Activated naive CD4-positive, alpha-beta T cell treated with anti-CD3 and anti-CD28 coated beads, Interleukin-2, amount 10 ng/mL, durations not matched to agents 7 days and 5 days (primary cell): Measurements from ENCODE around the gene ARVCF.

Source experiments
- CTCF ChIA-PET: fragments of 350-600 bp; sonication (Branson Sonifier 250); formaldehyde crosslinking; loops from one replicate; lab custom pipeline; 2021; ENCODE audit warnings: antibody characterized with exemption; lab: Charles Lee
- DNase-seq: peaks from one replicate; pipeline ENCODE4 v3.0.0-alpha.2; 2020
- H3K27ac Mint-ChIP-seq: one replicate; pipeline ENCODE4 v1.8.0; 2021; ENCODE audit warnings: mild to moderate bottlenecking, moderate library complexity, mixed read lengths
- H3K27me3 Mint-ChIP-seq: one replicate; pipeline ENCODE4 v1.8.0; 2021; ENCODE audit warnings: mild to moderate bottlenecking, mixed read lengths
- H3K36me3 Mint-ChIP-seq: one replicate; pipeline ENCODE4 v1.8.0; 2021; ENCODE audit warnings: mixed read lengths
- H3K4me1 Mint-ChIP-seq: one replicate; pipeline ENCODE4 v1.8.0; 2021; ENCODE audit warnings: mixed read lengths
- H3K4me3 Mint-ChIP-seq: one replicate; pipeline ENCODE4 v1.8.0; 2021; ENCODE audit warnings: mild to moderate bottlenecking, moderate library complexity, mixed read lengths
- H3K9me3 Mint-ChIP-seq: one replicate; pipeline ENCODE4 v1.8.0; 2021; ENCODE audit warnings: mixed read lengths

ARVCF gene

GRCh38 chr22:19981171-19981960 lies 35.3 kb downstream of the ARVCF start:
- CTCF ChIA-PET: interaction anchor here (2.0 kb wide), 1 partner anchor 11 kb away, joined by 5 read pairs; no protein-coding TSS in a partner anchor
- Mint-ChIP-seq H3K27ac (no peak overlapping the region), H3K4me1 (peaks cover 2% of the 10 kb centered on the region), H3K36me3 (no peaks in the 10 kb centered on the region), H3K27me3 (peaks cover 22% of the 10 kb centered on the region), H3K9me3 (no peaks in the 10 kb centered on the region), H3K4me3 (no peak overlapping the region)
- DNase-seq: no peak

DNA sequence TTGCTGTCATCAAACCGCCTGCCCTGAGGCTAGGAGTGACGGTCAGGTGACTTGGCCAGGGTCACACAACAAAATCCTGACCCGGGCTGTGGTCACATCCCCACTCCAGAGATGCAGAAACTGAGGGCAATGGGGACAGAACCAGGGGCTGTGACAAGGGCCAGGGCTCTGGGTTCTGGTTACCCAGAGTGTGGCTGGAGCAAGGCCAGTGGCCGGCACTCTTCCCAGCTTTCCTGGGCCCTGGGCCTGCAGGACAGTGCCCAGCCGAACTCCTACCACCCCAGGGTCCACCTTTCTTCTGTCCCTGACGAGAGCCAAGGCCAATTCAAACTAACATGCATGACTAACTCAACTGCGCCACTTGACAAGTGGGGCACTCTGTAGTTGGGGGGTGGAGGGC lies 35.9 kb downstream of the ARVCF start:
- Mint-ChIP-seq H3K9me3 (no peaks in the 10 kb centered on the region), H3K4me1 (no peaks in the 10 kb centered on the region), H3K36me3 (no peaks in the 10 kb centered on the region), H3K4me3 (no peak overlapping the region), H3K27me3 (peaks cover 17% of the 10 kb centered on the region), H3K27ac (no peak overlapping the region)
- CTCF ChIA-PET: interaction anchor here (2.0 kb wide), 1 partner anchor 10 kb away, joined by 5 read pairs; no protein-coding TSS in a partner anchor
- DNase-seq: no peak

- Mint-ChIP-seq H3K4me1 (peaks cover 6% of the 10 kb centered on the region), H3K36me3 (no peaks in the 10 kb centered on the region), H3K27ac (no peak overlapping the region), H3K9me3 (no peaks in the 10 kb centered on the region), H3K4me3 (no peak overlapping the region), H3K27me3 (peaks cover 8% of the 10 kb centered on the region)
- CTCF ChIA-PET: no interaction called here
- DNase-seq: no peak
Observed at GRCh38 chr22:19979712-19980493, 36.7 kb downstream of the ARVCF start.

DNA sequence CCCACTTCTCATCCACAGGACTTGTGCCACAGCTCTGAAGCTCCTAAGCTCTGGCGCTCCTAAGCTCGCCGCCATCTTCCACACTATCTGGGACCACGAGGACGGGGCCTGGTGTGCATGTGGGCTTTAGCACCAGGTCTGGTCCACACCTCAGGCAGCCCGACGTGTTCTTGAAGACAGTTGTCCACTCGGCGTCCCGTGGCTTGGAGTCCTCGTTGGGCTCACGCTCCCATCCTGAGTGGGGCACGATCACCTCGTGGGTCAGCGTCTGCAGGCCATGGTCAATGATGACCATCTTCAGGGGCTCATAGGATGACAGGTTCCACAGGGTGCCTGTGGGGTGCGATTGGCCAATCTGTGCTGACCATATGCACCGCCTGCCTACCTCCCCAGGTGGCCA lies 37.9 kb downstream of the ARVCF start:
- Mint-ChIP-seq H3K27ac (no peak overlapping the region), H3K36me3 (no peaks in the 10 kb centered on the region), H3K4me1 (peaks cover 7% of the 10 kb centered on the region), H3K9me3 (no peaks in the 10 kb centered on the region), H3K4me3 (no peak overlapping the region), H3K27me3 (peaks cover 6% of the 10 kb centered on the region)
- CTCF ChIA-PET: no interaction called here
- DNase-seq: no peak

DNA sequence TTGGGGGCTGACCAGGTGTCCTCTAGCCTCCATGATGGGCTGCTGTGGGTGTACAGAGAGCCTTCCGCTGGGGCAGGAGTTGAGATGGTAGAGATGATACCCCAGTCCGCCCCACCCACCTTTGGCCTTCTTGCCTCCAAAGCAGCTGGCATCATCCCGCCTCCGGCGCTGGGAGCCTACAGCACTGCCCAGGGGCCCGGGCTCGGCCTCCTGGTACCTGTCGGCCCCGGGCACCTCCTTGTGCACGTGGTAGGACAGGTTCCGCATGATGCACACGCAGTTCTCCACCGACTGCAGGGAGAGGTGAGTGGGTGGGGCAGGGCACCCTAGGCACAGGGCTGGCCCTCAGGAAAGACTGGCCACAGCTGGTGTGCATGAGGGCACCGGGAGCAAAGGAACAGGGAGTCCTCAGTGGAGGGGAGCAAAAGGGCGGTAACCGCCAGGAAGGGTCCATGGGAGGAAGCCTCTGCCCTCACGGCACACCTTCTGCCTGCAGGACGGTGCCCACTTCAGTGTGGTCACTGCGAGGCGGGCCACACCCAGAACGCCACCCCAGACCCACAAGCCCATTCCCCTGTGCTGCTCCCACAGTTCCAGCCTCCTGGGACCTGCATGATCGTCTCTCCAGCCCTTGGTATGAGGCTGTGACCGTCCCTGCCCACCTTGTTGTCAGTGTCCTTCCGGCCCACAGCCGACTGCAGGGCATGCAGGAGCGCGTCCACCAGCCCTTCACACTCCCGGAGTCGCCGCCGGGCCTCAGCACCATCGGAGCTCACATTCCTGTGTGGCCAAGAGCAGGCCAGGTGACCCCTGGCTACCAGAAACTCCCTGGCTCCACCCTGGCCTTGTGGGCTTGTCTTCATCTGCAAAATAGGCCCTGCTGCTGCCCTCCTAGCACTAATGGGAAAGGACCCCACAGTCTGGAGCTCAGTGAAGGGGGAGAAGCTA lies 39.1 kb downstream of the ARVCF start:
- H3K27ac Mint-ChIP-seq: no peak overlapping the region
- CTCF ChIA-PET: no interaction called here
- peaks cover 7% of the 10 kb centered on the region for H3K4me1 Mint-ChIP-seq

DNA sequence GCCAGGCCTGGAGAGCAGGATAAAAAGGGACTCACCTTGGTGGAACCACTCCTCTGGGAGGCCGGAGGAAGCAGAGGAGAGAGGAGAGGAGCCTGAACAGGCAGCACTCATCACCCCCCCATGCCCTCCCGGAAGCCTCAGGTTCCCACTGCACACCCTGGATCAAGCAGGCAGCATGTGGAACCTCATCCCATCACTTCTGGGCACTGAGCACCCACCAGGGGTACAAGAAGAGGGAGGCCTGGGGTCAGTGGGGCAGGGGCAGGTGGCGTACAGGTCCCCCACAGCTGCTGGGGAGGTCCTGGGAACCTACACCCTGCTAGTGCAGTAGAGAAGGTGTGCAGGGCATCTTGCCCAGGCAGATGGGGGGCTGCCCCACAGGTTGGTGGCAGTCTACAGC lies 40.0 kb downstream of the ARVCF start:
- peaks cover 7% of the 10 kb centered on the region for H3K4me1 Mint-ChIP-seq
- no peak for DNase-seq
- no peak overlapping the region for H3K4me3 Mint-ChIP-seq
- H3K36me3 Mint-ChIP-seq: no peaks in the 10 kb centered on the region
- no peaks in the 10 kb centered on the region for H3K9me3 Mint-ChIP-seq
- peaks cover 6% of the 10 kb centered on the region for H3K27me3 Mint-ChIP-seq
- H3K27ac Mint-ChIP-seq: no peak overlapping the region
- CTCF ChIA-PET: no interaction called here

More for the DNA sequence above, 39.1 kb downstream of the ARVCF start:
- Mint-ChIP-seq H3K36me3 (no peaks in the 10 kb centered on the region), H3K9me3 (no peaks in the 10 kb centered on the region), H3K27me3 (peaks cover 6% of the 10 kb centered on the region), H3K4me3 (no peak overlapping the region)
- DNase-seq: no peak

GRCh38 chr22:19975707-19976035 lies 41.0 kb downstream of the ARVCF start:
- CTCF ChIA-PET: interaction anchor here (1.6 kb wide), 1 partner anchor 8 kb away, joined by 5 read pairs; no protein-coding TSS in a partner anchor
- H3K9me3 Mint-ChIP-seq: no peaks in the 10 kb centered on the region
- DNase-seq: no peak
- peaks cover 6% of the 10 kb centered on the region for H3K27me3 Mint-ChIP-seq
- no peak overlapping the region for H3K27ac Mint-ChIP-seq
- no peak overlapping the region for H3K4me3 Mint-ChIP-seq
- peaks cover 14% of the 10 kb centered on the region for H3K4me1 Mint-ChIP-seq
- no peaks in the 10 kb centered on the region for H3K36me3 Mint-ChIP-seq

DNA sequence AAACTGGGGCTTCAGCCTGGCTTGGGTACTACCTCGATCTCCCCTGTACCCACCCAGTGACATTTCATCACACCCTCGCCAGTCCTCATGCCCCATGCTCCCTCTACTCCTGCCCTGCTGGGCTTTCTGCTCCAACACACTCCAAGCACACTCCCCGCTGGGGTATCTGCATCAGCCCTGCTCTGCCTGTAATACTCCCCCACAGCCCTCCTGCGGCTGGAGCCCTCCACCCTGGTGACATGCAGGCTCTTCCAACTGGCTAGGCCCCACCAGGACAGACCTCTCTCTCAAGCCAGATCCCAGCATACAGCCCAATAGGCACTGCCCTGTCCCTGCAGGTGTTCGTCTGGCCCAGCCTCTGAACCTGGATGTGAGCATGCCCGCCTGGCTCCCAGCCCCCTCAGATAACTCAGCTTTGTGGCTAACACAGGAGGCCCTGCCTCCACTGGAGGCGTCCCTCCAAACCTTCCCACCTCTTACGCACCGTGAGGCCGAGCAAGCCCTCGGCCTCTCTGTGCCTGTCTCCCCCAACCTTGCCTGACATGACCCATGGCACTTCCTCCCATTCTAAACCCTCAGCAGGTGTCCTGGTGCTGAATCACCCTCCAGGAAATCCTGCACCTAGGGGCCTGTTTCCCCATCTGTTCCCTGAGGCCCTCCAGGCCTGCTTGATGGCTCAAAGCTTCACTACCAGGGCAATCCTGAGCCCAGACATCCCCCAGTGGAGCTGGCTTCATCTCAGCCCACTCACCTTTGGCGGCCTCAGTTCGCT lies 41.5 kb downstream of the ARVCF start:
- Mint-ChIP-seq H3K9me3 (no peaks in the 10 kb centered on the region), H3K27ac (peak overlapping the region; percentile 53), H3K4me1 (peaks cover 15% of the 10 kb centered on the region), H3K27me3 (peaks cover 6% of the 10 kb centered on the region), H3K4me3 (no peak overlapping the region), H3K36me3 (no peaks in the 10 kb centered on the region)
- CTCF ChIA-PET: interaction anchor here (1.0 to 1.6 kb wide), 2 partner anchors 9 kb away, joined by 3 to 5 read pairs; no protein-coding TSS in a partner anchor
- DNase-seq: no peak

DNA sequence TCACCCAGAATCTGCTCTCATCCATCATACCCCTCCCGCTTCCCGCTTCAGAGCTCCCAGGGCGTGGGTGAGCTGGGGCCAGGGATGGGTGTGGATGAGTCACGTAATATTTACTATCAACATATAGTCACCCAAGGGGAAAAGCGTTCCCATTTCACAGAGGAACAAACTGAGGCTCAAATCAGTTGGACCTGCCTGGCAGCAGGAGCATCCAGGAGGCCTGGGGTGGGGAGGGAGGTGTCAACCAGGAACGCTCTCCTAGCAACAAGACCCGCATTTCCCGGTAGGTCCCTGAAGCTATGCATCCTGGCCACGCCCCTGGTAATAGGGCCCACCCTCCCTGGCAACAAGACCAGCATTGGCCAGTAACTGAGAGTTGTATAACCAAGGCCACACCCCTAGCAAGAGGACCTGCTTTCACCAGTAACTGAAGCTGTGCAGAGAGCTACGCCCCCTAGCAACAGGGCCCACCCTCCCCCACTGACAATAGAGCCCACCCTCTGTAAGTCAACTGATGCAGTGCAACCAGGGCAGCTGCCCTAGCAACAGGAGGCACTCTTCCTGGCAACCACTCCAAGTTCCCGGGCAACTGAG lies 42.3 kb downstream of the ARVCF start:
- H3K27ac Mint-ChIP-seq: no peak overlapping the region
- peak; percentile 49 for DNase-seq
- no peak overlapping the region for H3K4me3 Mint-ChIP-seq
- no peaks in the 10 kb centered on the region for H3K9me3 Mint-ChIP-seq
- H3K36me3 Mint-ChIP-seq: peaks cover 1% of the 10 kb centered on the region
- H3K27me3 Mint-ChIP-seq: peaks cover 6% of the 10 kb centered on the region
- CTCF ChIA-PET: interaction anchor here (0.6 to 1.6 kb wide), 4 partner anchors 9 to 484 kb away, joined by 3 to 5 read pairs (median 4); no protein-coding TSS in a partner anchor
- peaks cover 15% of the 10 kb centered on the region for H3K4me1 Mint-ChIP-seq

GRCh38 chr22:19973551-19974267 lies 42.9 kb downstream of the ARVCF start:
- Mint-ChIP-seq H3K9me3 (no peaks in the 10 kb centered on the region), H3K4me3 (no peak overlapping the region), H3K27ac (no peak overlapping the region), H3K4me1 (peaks cover 15% of the 10 kb centered on the region), H3K27me3 (peaks cover 6% of the 10 kb centered on the region), H3K36me3 (peaks cover 2% of the 10 kb centered on the region)
- CTCF ChIA-PET: interaction anchor here (0.6 to 4.4 kb wide), 6 partner anchors 8 to 485 kb away, joined by 3 to 28 read pairs (median 6); no protein-coding TSS in a partner anchor
- no peak for DNase-seq

- H3K4me3 Mint-ChIP-seq: no peak overlapping the region
- H3K27me3 Mint-ChIP-seq: peaks cover 6% of the 10 kb centered on the region
- peaks cover 2% of the 10 kb centered on the region for H3K36me3 Mint-ChIP-seq
- no peak overlapping the region for H3K27ac Mint-ChIP-seq
- H3K4me1 Mint-ChIP-seq: peaks cover 15% of the 10 kb centered on the region
- H3K9me3 Mint-ChIP-seq: no peaks in the 10 kb centered on the region
- CTCF ChIA-PET: interaction anchor here (0.9 to 4.4 kb wide), 5 partner anchors 9 to 242 kb away, joined by 4 to 28 read pairs (median 7); no protein-coding TSS in a partner anchor
- no peak for DNase-seq
Observed at GRCh38 chr22:19972652-19973550, 43.7 kb downstream of the ARVCF start.
